ENCODE data around the gene ARHGAP26.

DNA sequence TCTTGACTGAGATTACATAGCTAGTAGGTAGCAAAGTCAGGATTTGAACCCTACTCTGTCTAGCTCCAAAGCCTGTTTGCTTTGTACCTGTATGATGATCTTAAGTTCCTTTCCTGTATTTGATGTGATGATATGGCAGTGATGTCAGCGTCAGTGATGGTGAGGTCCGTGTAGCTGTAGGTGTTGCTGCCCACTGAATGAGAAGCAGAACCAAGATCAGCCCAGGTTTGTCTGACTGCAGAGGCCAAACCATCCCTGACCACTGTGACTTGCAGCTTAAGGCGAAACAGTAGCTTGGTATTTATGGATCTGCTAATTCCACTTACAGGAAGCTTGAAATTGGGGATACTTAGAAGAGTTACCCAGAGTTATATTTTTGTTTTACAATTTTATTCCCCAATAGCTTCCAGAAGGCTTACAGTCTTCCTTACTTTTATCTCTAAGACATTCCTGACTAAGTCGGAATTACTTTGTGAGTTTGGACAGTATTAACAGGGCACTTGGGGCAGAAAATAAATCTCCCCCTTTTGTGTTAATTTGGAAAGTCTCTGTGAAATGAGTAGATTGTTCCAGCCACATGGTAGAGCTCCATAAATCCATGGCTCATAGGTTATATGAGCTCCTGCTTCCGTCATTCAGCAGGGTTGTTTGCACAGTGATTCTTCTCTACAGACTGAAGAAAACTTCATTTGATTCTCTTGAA, 359.9 kb downstream of the ARHGAP26 start:
- TF ChIP-seq POLR2A (IDR thresholded peaks at IDR 0.05; ENCODE audit: low read depth, low read length) (no peak), POLR2AphosphoS5 (IDR thresholded peaks at IDR 0.05; ENCODE audit: insufficient read depth, low read depth, low read length) (no peak), GATA2 (IDR thresholded peaks at IDR 0.05; ENCODE audit: insufficient read depth, insufficient read length, low read depth, low read length) (no peak), FOS (IDR thresholded peaks at IDR 0.05; ENCODE audit: borderline replicate concordance, insufficient read depth, low read length) (no peak), MYC (IDR thresholded peaks at IDR 0.05; ENCODE audit: low read depth, low read length) (no peak)
- TF ChIP-seq, protein P1, sequence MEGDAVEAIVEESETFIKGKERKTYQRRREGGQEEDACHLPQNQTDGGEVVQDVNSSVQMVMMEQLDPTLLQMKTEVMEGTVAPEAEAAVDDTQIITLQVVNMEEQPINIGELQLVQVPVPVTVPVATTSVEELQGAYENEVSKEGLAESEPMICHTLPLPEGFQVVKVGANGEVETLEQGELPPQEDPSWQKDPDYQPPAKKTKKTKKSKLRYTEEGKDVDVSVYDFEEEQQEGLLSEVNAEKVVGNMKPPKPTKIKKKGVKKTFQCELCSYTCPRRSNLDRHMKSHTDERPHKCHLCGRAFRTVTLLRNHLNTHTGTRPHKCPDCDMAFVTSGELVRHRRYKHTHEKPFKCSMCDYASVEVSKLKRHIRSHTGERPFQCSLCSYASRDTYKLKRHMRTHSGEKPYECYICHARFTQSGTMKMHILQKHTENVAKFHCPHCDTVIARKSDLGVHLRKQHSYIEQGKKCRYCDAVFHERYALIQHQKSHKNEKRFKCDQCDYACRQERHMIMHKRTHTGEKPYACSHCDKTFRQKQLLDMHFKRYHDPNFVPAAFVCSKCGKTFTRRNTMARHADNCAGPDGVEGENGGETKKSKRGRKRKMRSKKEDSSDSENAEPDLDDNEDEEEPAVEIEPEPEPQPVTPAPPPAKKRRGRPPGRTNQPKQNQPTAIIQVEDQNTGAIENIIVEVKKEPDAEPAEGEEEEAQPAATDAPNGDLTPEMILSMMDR (IDR thresholded peaks at IDR 0.05; ENCODE audit: extremely low read depth in 1 of 2, insufficient read depth in 1 of 2, low read depth in 1 of 2, low read length in 2 of 2), result no peak
- TF ChIP-seq, protein P2, sequence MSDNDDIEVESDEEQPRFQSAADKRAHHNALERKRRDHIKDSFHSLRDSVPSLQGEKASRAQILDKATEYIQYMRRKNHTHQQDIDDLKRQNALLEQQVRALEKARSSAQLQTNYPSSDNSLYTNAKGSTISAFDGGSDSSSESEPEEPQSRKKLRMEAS (IDR thresholded peaks at IDR 0.05; ENCODE audit: insufficient read depth, insufficient read length), result no peak
